Measurements from ENCODE around the gene TAS2R13. TPM values are rescaled to one million over a fixed set of nuclear protein-coding genes. Genes with fewer than 3 reads are reported as not detected.

The TAS2R13 gene
- total RNA-seq, result 0.32 and 1.8 TPM in 2 replicates

DNA sequence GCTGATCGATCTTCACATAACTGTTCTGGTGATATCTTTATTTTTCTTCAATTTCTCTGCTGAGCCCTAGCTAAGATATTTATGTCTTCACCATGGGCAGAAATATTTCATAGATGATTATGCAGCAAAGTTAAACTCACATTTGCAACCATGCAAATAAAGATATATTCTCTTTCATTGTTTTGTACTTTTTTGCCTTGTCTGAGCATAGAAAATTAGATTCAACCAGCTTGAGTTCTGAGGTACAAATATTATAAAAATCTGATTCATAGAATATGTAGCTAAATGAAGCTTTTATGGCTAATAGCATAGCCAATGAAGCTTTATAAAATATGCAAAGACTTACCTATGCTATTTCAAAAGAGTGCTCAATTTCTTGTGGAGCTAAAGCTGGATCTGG, at the start of gene TAS2R13:
Gene TAS2R13, minus strand, starts transcription at position 101 of the 400 bp plus-strand sequence. CDS start 264 bp downstream, outside the sequence.

GRCh38 chr12:10939163-10939562, 29.8 kb upstream of the TAS2R13 start, which contains the start of gene TAS2R14:
TSS of gene TAS2R14 (minus strand) at chr12:10939263. CDS start at chr12:10939207, 56 bp downstream.

GRCh38 chr12:10928746-10929286, 19.5 kb upstream of the TAS2R13 start, which contains the start of gene PRH2:
TSS of gene PRH2 (plus strand) at chr12:10929236. CDS start at chr12:10929274, 38 bp downstream.

GRCh38 chr12:10884086-10884725, 25.2 kb downstream of the TAS2R13 start, which contains the start of gene PRH1:
TSS of gene PRH1 (minus strand) at chr12:10884255. CDS start at chr12:10884217, 38 bp downstream.

Other genes starting within 250 kb of the TAS2R13 start
- gene STYK1, start 235.5 kb downstream of the TAS2R13 start, total RNA-seq, result 5.0 and 14.3 TPM in 2 replicates
- gene YBX3, start 186.2 kb downstream of the TAS2R13 start, total RNA-seq, result 156 and 217 TPM in 2 replicates
- not detected in 2 replicates for gene TAS2R7, start 106.9 kb downstream of the TAS2R13 start, total RNA-seq
- not detected in 2 replicates for gene TAS2R8, start 102.3 kb downstream of the TAS2R13 start, total RNA-seq
- 0.32 TPM in 1 of 2 replicates, not detected in the other for gene TAS2R9, start 99.4 kb downstream of the TAS2R13 start, total RNA-seq
- 0.97 and 1.7 TPM in 2 replicates for gene TAS2R10, start 83.2 kb downstream of the TAS2R13 start, total RNA-seq
- gene PRR4, start 60.1 kb downstream of the TAS2R13 start, total RNA-seq, result 0.61 TPM in 1 of 2 replicates, not detected in the other
- gene PRH1, start 25.3 kb downstream of the TAS2R13 start, total RNA-seq, result 9.1 and 12.6 TPM in 2 replicates
- gene PRH2, start 19.7 kb upstream of the TAS2R13 start, total RNA-seq, result not detected in 2 replicates
- 1.3 and 2.4 TPM in 2 replicates for gene TAS2R14, start 29.7 kb upstream of the TAS2R13 start, total RNA-seq
- gene TAS2R50, start 77.3 kb upstream of the TAS2R13 start, total RNA-seq, result 1.9 and 2.1 TPM in 2 replicates
- 1.6 and 2.4 TPM in 2 replicates for gene TAS2R20, start 88.7 kb upstream of the TAS2R13 start, total RNA-seq
- 4.0 and 5.5 TPM in 2 replicates for gene TAS2R19, start 113.1 kb upstream of the TAS2R13 start, total RNA-seq
- 5.2 and 6.8 TPM in 2 replicates for gene TAS2R31, start 121.8 kb upstream of the TAS2R13 start, total RNA-seq
- gene TAS2R46, start 152.7 kb upstream of the TAS2R13 start, total RNA-seq, result 2.1 and 3.2 TPM in 2 replicates
- gene TAS2R43, start 182.8 kb upstream of the TAS2R13 start, total RNA-seq, result under 0.01 and 1.7 TPM in 2 replicates
- gene TAS2R30, start 225.1 kb upstream of the TAS2R13 start, total RNA-seq, result 3.2 and 4.9 TPM in 2 replicates

All from epithelial cell of umbilical artery (primary cell).